HepG2 (cell line): ENCODE measurements around the gene OTOP3. TPM values are rescaled to one million over a fixed set of nuclear protein-coding genes. Genes with fewer than 3 reads are reported as not detected.
A peak's percentile ranks its signal among the peaks of the same experiment; 100 is the strongest.

Experiments
- ATAC-seq: fragments of 200-7000 bp; cut with Tn5 transposase; 3 replicates; pipeline ENCODE4 v1.9.1; 2020; ENCODE audit warnings: mild to moderate bottlenecking, moderate library complexity
- BruUV-seq: library from RNA; stranded (reverse); fragments of 400-500 nt; replicated peaks from 2 replicates; lab custom pipeline; 2021; lab: Mats Ljungman, UMichigan
- CTCF ChIA-PET: fragments of 300-600 bp; formaldehyde crosslinking; extraction: SDS; loops from one replicate; lab custom pipeline; 2021; ENCODE audit warnings: low total read pairs, inconsistent platforms, low intra/inter-chr PET ratio; lab: Yijun Ruan, JAX
- POLR2A ChIA-PET: fragments of 350-600 bp; sonication (Branson Sonifier 250); formaldehyde crosslinking; loops from one replicate; lab custom pipeline; 2020; ENCODE audit warnings: antibody characterized with exemption, inconsistent platforms; lab: Yijun Ruan, JAX
- DNase-seq: peaks from one replicate; pipeline ENCODE4 v3.0.0-alpha.2; 2015; ENCODE audit warnings: low spot score
- FAIRE-seq: peaks from 3 replicates; lab custom pipeline; 2011; peaks lifted over from hg19 to GRCh38; lab: Jason Lieb, UNC
- H2AFZ ChIP-seq: one replicate; pipeline ENCODE4 v1.6.1; 2011; ENCODE audit warnings: low read length, inconsistent platforms
- H3K27ac ChIP-seq: fragments of 300-600 bp; 3 replicates; pipeline ENCODE4 v1.8.0; 2011; ENCODE audit warnings: mixed run types, mild to moderate bottlenecking, mixed read lengths, low read length, inconsistent platforms; ENCODE audit not compliant: insufficient read depth; ENCODE audit errors: extremely low read length
- H3K27me3 ChIP-seq, 2 experiments: fragments of 200-600 bp in 1 of 2; 2 replicates in 1 of 2; 3 replicates in 1 of 2; pipeline versions ENCODE4 v1.6.0 to v1.8.0; 2011; ENCODE audit warnings: low read length in 2 of 2, mild to moderate bottlenecking in 2 of 2, moderate library complexity in 2 of 2, inconsistent platforms in 1 of 2; ENCODE audit not compliant: insufficient read depth in 2 of 2, control insufficient read depth in 1 of 2
- H3K36me3 ChIP-seq, 2 experiments: fragments of 200-600 bp in 1 of 2; replicated peaks in 1 of 2; 2 replicates in 1 of 2; 3 replicates in 1 of 2; pipeline versions ENCODE4 v1.5.1 to v1.8.0; 2011; ENCODE audit warnings: low read length in 2 of 2, inconsistent platforms in 1 of 2; ENCODE audit not compliant: insufficient read depth in 2 of 2, control insufficient read depth in 1 of 2
- H3K4me1 ChIP-seq: 2 replicates; pipeline ENCODE4 v1.5.1; 2012; ENCODE audit warnings: low read length, inconsistent platforms; ENCODE audit not compliant: insufficient read depth
- H3K4me2 ChIP-seq: 2 replicates; pipeline ENCODE4 v1.6.0; 2011; ENCODE audit warnings: low read depth, low read length, inconsistent platforms
- H3K4me3 ChIP-seq, 3 experiments: fragments of 200-600 bp in 1 of 3; sonication (generic), shearing (Covaris generic) in 1 of 3; replicated peaks in 1 of 3; 2 replicates each; pipeline ENCODE4 v1.5.1; 2011 to 2016; ENCODE audit warnings: low read length in 3 of 3, inconsistent platforms in 2 of 3, low read depth in 2 of 3, mild to moderate bottlenecking in 2 of 3, control low read depth in 1 of 3, mixed read lengths in 1 of 3; ENCODE audit not compliant: insufficient read depth in 1 of 3
- H3K79me2 ChIP-seq: one replicate; pipeline ENCODE4 v1.6.1; 2011; ENCODE audit warnings: low read length, inconsistent platforms; ENCODE audit not compliant: insufficient read depth
- H3K9ac ChIP-seq: 2 replicates; pipeline ENCODE4 v1.6.0; 2011; ENCODE audit warnings: mild to moderate bottlenecking, low read depth, low read length, inconsistent platforms; ENCODE audit not compliant: insufficient read depth
- H3K9me3 ChIP-seq: 2 replicates; pipeline ENCODE4 v1.5.1; 2012; ENCODE audit warnings: mild to moderate bottlenecking, low read length
- H4K20me1 ChIP-seq: 2 replicates; pipeline ENCODE4 v1.6.0; 2011; ENCODE audit warnings: inconsistent platforms, mild to moderate bottlenecking, low read length, moderate library complexity; ENCODE audit not compliant: insufficient read depth
- FIP1L1 ChIP-seq: fragments of 200-400 bp; formaldehyde crosslinking; IDR thresholded peaks from 2 replicates; pipeline ENCODE4 v1.6.1; 2018; ENCODE audit warnings: low read depth, mild to moderate bottlenecking, low read length, moderate library complexity, borderline replicate concordance; ENCODE audit not compliant: insufficient read depth
- FOXM1 ChIP-seq: sonication (generic); formaldehyde crosslinking; IDR thresholded peaks from 2 replicates; pipeline ENCODE4 v1.5.0; 2020; ENCODE audit warnings: missing genetic modification reagents
- HDAC1 ChIP-seq: sonication (generic); formaldehyde crosslinking; IDR thresholded peaks from 2 replicates; pipeline ENCODE4 v1.5.1; 2020; ENCODE audit warnings: mild to moderate bottlenecking, missing genetic modification reagents
- HMGA1 ChIP-seq: sonication (generic); formaldehyde crosslinking; conservative IDR thresholded peaks from 2 replicates; pipeline ENCODE4 v1.4.0; 2020; ENCODE audit warnings: missing genetic modification reagents
- MEIS2 ChIP-seq: sonication (generic); formaldehyde crosslinking; IDR thresholded peaks from 2 replicates; pipeline ENCODE4 v1.9.0; 2021; ENCODE audit warnings: mild to moderate bottlenecking, missing genetic modification reagents
- MYC ChIP-seq: sonication (generic); formaldehyde crosslinking; IDR thresholded peaks from 2 replicates; pipeline ENCODE4 v1.9.0; 2021; ENCODE audit warnings: missing genetic modification reagents, borderline replicate concordance
- RBFOX2 ChIP-seq: fragments of 200-400 bp; formaldehyde crosslinking; IDR thresholded peaks from 2 replicates; pipeline ENCODE4 v1.6.1; 2017; ENCODE audit warnings: low read depth, mild to moderate bottlenecking, low read length
- SCMH1 ChIP-seq: sonication (generic); formaldehyde crosslinking; IDR thresholded peaks from 2 replicates; pipeline ENCODE4 v1.9.0; 2021; ENCODE audit warnings: missing genetic modification reagents, mild to moderate bottlenecking, borderline replicate concordance
- SIN3A ChIP-seq: IDR thresholded peaks from 2 replicates; pipeline ENCODE4 v1.6.1; 2011; ENCODE audit warnings: low read depth, mild to moderate bottlenecking, control low read depth, low read length, borderline replicate concordance
- SIN3B ChIP-seq: fragments of 150-350 bp; IDR thresholded peaks from 2 replicates; pipeline ENCODE4 v1.6.1; 2014; ENCODE audit warnings: low read length
- SOX13 ChIP-seq, 3 experiments: fragments of 450-650 bp in 1 of 3; sonication (generic) in 1 of 3; formaldehyde crosslinking in 1 of 3; IDR thresholded peaks in 2 of 3; conservative IDR thresholded peaks in 1 of 3; 2 replicates each; pipeline versions ENCODE4 v1.5.0 to v1.6.1; 2016 to 2020; ENCODE audit warnings: antibody characterized with exemption in 1 of 3, mild to moderate bottlenecking in 1 of 3, missing compliant biosample characterization in 1 of 3, missing genetic modification reagents in 1 of 3, moderate library complexity in 1 of 3
- STAT5B ChIP-seq: sonication (generic); formaldehyde crosslinking; IDR thresholded peaks from 2 replicates; pipeline ENCODE4 v1.4.0; 2020; ENCODE audit warnings: missing genetic modification reagents
- TSC22D2 ChIP-seq: sonication (generic); formaldehyde crosslinking; IDR thresholded peaks from 2 replicates; pipeline ENCODE4 v1.5.1; 2020; ENCODE audit warnings: missing genetic modification reagents, mild to moderate bottlenecking, borderline replicate concordance
- ZBTB38 ChIP-seq: sonication (generic); formaldehyde crosslinking; IDR thresholded peaks from 2 replicates; pipeline ENCODE4 v1.5.1; 2020; ENCODE audit warnings: mild to moderate bottlenecking, missing genetic modification reagents
- ZFY ChIP-seq: sonication (generic); formaldehyde crosslinking; IDR thresholded peaks from 2 replicates; pipeline ENCODE4 v1.4.0; 2020; ENCODE audit warnings: missing genetic modification reagents
- ZNF124 ChIP-seq: sonication (generic); formaldehyde crosslinking; IDR thresholded peaks from 2 replicates; pipeline ENCODE4 v1.4.0; 2020; ENCODE audit warnings: missing genetic modification reagents
- ZNF547 ChIP-seq: sonication (generic); formaldehyde crosslinking; IDR thresholded peaks from 2 replicates; pipeline ENCODE4 v1.5.1; 2020; ENCODE audit warnings: mild to moderate bottlenecking, missing genetic modification reagents
- ZNF549 ChIP-seq: sonication (generic); formaldehyde crosslinking; IDR thresholded peaks from 2 replicates; pipeline ENCODE4 v1.5.0; 2020; ENCODE audit warnings: missing genetic modification reagents
- ZNF768 ChIP-seq: sonication (generic); formaldehyde crosslinking; IDR thresholded peaks from 2 replicates; pipeline ENCODE4 v1.4.0; 2020; ENCODE audit warnings: missing genetic modification reagents
- WGBS: methylation state at CpG from one replicate; pipeline ENCODE4 v1.1.6; 2017; ENCODE audit warnings: low lambda C conversion rate; 5-methylcytosine and 5-hydroxymethylcytosine counted together
- in situ Hi-C: cut with HindIII; loops from 2 replicates; pipeline ENCODE4 v1.10.0; 2017; ENCODE audit warnings: low pct_unique_long_range_greater_than_20kb; ENCODE audit not compliant: extremely low pct_ligation_motif_present
- intact Hi-C: fragments of 100-400 bp; cut with micrococcal nuclease; formaldehyde crosslinking; loops from one replicate; pipeline ENCODE4 v1.10.0; 2022; ENCODE audit not compliant: unreplicated experiment
- polyA plus RNA-seq, 8 experiments: library from polyadenylated mRNA; depleted of rRNA in 3 of 8; stranded (reverse) in 7 of 8; unstranded in 1 of 8; fragments of >200 nt; fragmentation: Illumina TruSeq in 4 of 8; extraction: Trizol in 4 of 8; gene quantifications; 2 replicates each; pipeline versions ENCODE4 v1.2.1 to v1.2.3, GENCODE V29; 2011 to 2016; ENCODE audit warnings: low read depth in 4 of 8, missing spikeins in 1 of 8, mixed read lengths in 1 of 8; ENCODE audit not compliant: insufficient read depth in 1 of 8
- total RNA-seq, 5 experiments: library from RNA; depleted of rRNA; stranded (reverse); fragments of >200 nt; fragmentation: Illumina TruSeq; extraction: Trizol; gene quantifications; 2 replicates each; pipeline ENCODE4 v1.2.3, GENCODE V29; 2016; ENCODE audit warnings: low read depth in 1 of 5
- TF ChIP-seq, protein P1 (sequence below): sonication (generic); formaldehyde crosslinking; IDR thresholded peaks from 2 replicates; pipeline ENCODE4 v1.4.0; 2020; ENCODE audit warnings: missing genetic modification reagents
- TF ChIP-seq, protein P2 (sequence below): sonication (generic); formaldehyde crosslinking; IDR thresholded peaks from 2 replicates; pipeline ENCODE4 v1.8.0; 2022; ENCODE audit warnings: missing genetic modification reagents, mild to moderate bottlenecking, inconsistent platforms, borderline replicate concordance
- TF ChIP-seq, protein P3 (sequence below): sonication (generic); IDR thresholded peaks from 2 replicates; pipeline ENCODE4 v1.6.1; 2016; ENCODE audit warnings: low read depth, borderline replicate concordance

Gene OTOP3
- total and polyA plus RNA-seq, 2 of the 13 experiments (the other 11 are each of a cell fraction or from before 2014, with no cell fraction given), result not detected

DNA sequence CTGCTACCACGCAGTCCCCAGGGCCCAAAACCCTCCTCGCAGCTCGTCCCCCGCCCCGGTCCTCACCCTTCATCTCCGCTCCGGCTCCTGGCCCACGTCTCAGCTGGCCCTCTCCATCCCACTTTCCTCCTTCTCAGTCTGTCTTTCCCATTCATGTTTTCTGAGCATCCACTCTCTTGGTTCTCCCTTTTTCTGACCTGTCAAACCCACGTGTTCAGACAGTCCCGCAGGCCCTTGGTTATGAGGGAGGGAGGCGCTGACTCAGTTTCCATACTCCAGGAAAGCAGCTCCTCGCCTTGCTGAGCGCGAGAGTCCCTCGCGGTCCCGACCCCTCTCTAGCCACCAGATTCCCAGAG lies 37.3 kb downstream of the OTOP3 start:
- H3K4me2 ChIP-seq, result peak overlapping the region; percentile 87
- H4K20me1 ChIP-seq, result no peaks in the 10 kb centered on the region
- peak overlapping the region; percentile 67 to 83 (median 70); a peak in 5 of 6 replicates for H3K4me3 ChIP-seq
- ATAC-seq, result no peak
- H3K27me3 ChIP-seq, result peaks cover 5 to 54% of the 10 kb centered on the region in 2 experiments; a peak in 4 of 5 replicates
- CTCF ChIA-PET, result no interaction called here
- no peaks in the 10 kb centered on the region for H3K36me3 ChIP-seq
- DNase-seq, result no peak
- no peaks in the 10 kb centered on the region for H3K79me2 ChIP-seq
- no peaks in the 10 kb centered on the region for H3K9me3 ChIP-seq
- POLR2A ChIA-PET, result interaction anchor here (0.8 to 4.7 kb wide), 12 partner anchors 10 to 289 kb away, joined by 3 to 65 read pairs (median 11); partner anchors contain the start of genes CDR2L, FDXR, GGA3 and MRPL58
- 38% methylated on average over 17 of the region's 17 CpGs for WGBS
- no peak overlapping the region for H3K9ac ChIP-seq
- H2AFZ ChIP-seq, result no peak overlapping the region
- intact Hi-C loops (no loop called here), in situ Hi-C loops (no loop called here)
- FAIRE-seq, result no peak
- no TSS peak for BruUV-seq
- H3K27ac ChIP-seq, result no peak overlapping the region
- H3K4me1 ChIP-seq, result peaks cover 54% of the 10 kb centered on the region
- TF ChIP-seq FIP1L1 (no peak), ZFY (no peak), FOXM1 (CRISPR knock-in tag) (no peak), ZNF124 (no peak), TSC22D2 (CRISPR knock-in tag) (no peak), RBFOX2 (no peak), HMGA1 (CRISPR knock-in tag) (no peak), STAT5B (CRISPR knock-in tag) (no peak), SIN3A (no peak), ZNF547 (CRISPR knock-in tag) (no peak), SIN3B (no peak), MEIS2 (no peak), ZBTB38 (CRISPR knock-in tag) (0 out of 2 replicates have a peak, but pooled peaks have one; percentile 33), ZNF549 (CRISPR knock-in tag) (no peak), SCMH1 (CRISPR knock-in tag) (no peak), SOX13 (IDR thresholded peaks at IDR 0.05) (no peak), SOX13 (CRISPR knock-in tag; conservative IDR thresholded peaks at IDR 0.05 in 1 of 2, IDR thresholded peaks at IDR 0.05 in 1 of 2) (no peak), HDAC1 (no peak; the same call in 1 of the 2 replicates), ZNF768 (CRISPR knock-in tag) (no peak), MYC (CRISPR knock-in tag) (0 out of 2 replicates have a peak, but pooled peaks have one; percentile 13)
- TF ChIP-seq, protein P1, sequence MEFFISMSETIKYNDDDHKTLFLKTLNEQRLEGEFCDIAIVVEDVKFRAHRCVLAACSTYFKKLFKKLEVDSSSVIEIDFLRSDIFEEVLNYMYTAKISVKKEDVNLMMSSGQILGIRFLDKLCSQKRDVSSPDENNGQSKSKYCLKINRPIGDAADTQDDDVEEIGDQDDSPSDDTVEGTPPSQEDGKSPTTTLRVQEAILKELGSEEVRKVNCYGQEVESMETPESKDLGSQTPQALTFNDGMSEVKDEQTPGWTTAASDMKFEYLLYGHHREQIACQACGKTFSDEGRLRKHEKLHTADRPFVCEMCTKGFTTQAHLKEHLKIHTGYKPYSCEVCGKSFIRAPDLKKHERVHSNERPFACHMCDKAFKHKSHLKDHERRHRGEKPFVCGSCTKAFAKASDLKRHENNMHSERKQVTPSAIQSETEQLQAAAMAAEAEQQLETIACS (CRISPR knock-in tag), result no peak
- TF ChIP-seq, protein P2, sequence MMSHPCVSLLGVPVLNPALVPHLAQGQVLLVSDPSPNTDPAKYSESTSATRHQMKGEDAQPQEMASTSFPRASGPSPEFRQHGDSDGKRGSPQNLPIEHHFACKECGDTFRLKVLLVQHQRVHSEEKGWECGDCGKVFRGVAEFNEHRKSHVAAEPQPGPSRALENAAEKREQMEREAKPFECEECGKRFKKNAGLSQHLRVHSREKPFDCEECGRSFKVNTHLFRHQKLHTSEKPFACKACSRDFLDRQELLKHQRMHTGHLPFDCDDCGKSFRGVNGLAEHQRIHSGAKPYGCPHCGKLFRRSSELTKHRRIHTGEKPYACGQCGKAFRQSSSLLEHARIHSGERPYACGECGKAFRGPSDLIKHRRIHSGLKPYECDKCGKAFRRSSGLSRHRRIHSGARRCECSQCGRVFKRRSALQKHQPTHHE (CRISPR knock-in tag), result no peak
- TF ChIP-seq, protein P3, sequence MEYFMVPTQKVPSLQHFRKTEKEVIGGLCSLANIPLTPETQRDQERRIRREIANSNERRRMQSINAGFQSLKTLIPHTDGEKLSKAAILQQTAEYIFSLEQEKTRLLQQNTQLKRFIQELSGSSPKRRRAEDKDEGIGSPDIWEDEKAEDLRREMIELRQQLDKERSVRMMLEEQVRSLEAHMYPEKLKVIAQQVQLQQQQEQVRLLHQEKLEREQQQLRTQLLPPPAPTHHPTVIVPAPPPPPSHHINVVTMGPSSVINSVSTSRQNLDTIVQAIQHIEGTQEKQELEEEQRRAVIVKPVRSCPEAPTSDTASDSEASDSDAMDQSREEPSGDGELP, result no peak
